CD4-positive, alpha-beta T cell treated with Interleukin-15 for 1 hour (primary cell): ENCODE results near the gene KMT2E.
"Not testable (repeated sequence)": the region's sequence is repeated elsewhere in the genome, so short reads cannot be mapped to it uniquely, and the experiment has no call there.

Source experiments
- DNase-seq: peaks from one replicate; pipeline ENCODE4 v3.0.0-alpha.2; 2020

KMT2E gene, protein sequence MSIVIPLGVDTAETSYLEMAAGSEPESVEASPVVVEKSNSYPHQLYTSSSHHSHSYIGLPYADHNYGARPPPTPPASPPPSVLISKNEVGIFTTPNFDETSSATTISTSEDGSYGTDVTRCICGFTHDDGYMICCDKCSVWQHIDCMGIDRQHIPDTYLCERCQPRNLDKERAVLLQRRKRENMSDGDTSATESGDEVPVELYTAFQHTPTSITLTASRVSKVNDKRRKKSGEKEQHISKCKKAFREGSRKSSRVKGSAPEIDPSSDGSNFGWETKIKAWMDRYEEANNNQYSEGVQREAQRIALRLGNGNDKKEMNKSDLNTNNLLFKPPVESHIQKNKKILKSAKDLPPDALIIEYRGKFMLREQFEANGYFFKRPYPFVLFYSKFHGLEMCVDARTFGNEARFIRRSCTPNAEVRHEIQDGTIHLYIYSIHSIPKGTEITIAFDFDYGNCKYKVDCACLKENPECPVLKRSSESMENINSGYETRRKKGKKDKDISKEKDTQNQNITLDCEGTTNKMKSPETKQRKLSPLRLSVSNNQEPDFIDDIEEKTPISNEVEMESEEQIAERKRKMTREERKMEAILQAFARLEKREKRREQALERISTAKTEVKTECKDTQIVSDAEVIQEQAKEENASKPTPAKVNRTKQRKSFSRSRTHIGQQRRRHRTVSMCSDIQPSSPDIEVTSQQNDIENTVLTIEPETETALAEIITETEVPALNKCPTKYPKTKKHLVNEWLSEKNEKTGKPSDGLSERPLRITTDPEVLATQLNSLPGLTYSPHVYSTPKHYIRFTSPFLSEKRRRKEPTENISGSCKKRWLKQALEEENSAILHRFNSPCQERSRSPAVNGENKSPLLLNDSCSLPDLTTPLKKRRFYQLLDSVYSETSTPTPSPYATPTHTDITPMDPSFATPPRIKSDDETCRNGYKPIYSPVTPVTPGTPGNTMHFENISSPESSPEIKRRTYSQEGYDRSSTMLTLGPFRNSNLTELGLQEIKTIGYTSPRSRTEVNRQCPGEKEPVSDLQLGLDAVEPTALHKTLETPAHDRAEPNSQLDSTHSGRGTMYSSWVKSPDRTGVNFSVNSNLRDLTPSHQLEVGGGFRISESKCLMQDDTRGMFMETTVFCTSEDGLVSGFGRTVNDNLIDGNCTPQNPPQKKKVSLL (N-terminal part only)

DNA sequence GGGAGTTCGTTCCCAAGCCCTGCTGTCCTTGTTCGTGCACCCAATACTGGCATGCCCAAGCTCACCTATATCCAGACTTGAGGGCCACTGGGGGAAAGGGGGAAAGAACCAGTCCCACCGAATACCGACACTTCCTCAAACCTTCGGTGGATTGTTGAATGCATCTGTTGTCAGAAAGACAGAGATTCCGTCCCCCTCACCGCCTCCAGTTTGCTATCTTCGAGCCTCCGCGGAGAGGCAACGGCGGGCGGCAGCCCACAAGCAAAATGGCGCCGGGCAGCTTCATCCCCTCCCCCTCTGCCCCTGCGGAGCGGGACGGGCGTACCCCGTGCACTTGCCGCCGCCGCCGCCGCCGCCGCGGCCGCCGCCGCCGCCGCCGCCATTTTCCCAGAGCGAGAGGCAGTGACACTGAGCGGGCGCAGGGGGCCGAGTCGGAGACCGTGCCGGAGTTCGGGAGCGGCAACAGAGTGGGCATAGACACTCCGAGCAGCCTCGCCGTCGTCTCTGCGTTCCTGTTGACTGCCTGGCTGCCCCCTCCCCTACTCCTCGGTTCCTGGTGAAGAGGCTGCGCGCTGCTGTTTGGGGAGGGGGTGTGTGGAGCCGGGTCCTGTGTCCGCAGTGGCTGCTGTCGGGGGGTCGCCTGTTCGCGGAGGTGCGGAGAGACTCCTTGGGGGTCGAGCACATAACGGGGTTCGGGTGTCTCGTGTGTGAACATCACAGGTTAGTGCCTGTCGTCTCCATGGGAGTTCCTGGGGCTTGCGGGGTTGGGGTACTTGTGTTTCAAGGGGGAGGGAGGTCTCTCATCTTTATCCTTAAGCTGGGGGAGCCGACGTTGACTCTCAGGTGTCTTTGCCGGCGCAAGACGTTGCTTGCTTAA lies at the start of gene KMT2E:
Gene KMT2E (plus strand): TSS at position 390 of the 877 bp plus-strand sequence. CDS start 26,748 bp downstream, outside the sequence.
- peak; percentile 93 for DNase-seq

DNA sequence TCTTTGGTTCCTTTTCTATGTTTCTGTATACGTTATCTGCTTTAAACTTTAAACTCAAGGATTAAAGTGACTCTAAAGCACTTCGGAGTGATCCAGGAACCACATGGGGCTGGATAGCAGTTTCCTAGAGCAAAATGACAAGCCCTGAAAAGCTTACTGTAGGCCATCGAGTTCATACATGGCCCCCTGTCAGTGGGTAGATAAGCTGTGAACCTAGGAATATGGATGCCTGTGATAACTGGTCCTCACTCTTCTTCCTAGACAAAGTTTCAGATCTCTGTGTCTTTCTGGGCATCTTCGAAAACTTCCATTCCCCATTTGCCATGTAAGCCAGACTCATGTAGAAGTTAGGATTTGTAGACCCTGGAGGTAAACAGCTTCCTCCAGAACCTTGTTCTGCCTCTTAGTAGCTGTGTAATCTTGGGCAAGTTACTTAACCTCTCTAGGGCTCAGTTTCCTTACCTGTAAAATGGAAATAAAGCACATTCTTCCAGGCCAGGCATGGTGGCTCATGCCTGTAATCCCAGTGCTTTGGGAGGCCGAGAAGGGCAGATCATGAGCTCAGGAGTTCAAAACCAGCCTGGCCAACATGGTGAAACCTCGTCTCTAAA lies 49.3 kb upstream of the KMT2E start:
- no peak for DNase-seq

DNA sequence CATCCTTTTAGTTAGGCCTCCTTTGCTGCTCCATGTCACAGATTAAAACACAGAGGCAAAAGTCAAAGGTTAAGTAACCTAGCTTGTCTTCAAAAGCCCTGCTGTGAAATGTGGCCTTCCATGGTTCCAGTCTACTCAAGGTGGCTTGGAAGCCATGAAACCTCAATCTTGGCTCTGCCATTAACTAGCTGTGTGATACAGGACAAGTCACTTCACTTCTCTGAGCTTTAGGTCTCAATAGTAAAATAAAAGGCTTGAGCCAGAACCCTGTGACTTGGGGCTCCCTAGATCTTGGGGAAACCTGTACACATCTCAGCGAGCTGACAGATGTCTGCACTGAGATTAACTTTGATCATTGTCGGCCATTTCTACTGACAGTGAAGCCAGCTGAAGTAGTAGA lies 48.0 kb upstream of the KMT2E start:
- DNase-seq = no peak

DNA sequence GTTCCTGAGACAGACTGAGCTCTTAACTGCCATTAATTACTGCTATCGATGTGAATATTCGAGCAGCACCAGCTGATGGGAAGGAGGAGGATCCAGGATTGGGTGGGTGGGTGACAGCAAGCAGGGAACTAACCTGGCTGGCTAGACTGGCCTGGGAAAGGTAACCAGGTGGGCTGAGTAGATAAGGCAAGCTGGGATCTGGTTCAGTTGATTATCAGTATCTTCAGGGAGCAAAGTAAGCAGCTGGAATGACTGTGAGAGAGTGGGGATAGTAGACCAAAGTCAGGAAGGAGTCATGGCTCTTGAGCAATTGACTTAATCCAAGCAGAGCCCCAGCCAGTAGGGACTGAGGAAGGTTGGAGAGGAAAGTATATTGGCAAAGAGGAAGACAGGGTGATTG lies 46.9 kb upstream of the KMT2E start:
- DNase-seq = no peak

DNA sequence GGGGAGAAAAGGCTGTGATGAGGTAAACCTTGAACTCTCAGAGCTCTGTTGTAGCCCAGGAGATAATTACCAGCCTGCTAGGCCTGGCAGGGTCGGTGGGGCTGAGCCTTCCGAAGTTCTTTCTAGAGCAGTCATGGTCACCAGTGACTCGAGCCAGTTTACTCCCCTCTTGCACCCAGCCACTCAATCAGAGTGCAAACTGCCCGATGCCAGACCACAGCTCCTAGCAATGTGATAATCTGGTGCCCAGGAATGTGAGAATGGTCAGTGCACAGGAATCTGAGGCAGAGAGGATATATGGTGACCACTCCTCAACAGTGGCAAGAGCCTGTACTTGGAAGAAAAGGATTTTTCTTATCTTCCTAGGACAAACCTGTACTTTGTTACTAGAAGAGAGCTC lies 46.4 kb upstream of the KMT2E start:
- no peak for DNase-seq

DNA sequence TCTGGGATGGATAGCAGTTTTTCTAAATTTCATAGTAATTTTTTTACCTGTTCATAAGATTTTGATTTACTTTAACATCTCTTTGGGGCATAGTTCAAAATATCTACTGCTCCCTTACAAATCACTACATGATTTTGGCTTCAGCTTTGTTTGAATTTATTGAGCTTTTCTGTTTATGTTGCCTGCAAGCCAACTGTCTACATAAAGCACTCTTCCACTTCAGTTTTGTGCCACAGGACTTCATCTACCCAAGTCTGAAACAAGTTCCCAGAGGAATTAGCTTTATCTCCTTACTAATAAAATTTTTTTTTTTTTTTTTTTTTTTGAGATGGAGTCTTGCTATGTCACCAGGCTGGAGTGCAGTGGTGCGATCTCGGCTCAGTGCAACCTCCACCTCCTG lies 45.4 kb upstream of the KMT2E start:
- DNase-seq = no peak

DNA sequence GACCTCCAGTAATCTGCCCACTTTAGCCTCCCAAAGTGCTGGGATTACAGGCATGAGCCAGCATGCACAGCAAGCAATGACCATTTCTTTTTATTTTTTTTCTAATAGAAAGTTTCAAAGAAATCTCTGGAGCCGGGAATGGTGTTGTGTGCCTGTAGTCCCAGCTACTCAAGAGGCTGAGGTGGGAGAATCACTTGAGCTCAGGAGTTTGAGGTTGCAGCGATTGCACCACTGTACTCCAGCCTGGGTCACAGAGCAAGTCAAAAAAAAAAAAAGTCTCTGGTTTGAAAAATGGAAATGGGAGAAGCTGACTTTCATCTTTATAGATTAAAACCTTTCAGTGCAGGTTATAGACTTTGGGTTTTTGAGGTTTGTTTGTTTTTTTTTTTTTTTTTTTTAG lies 44.8 kb upstream of the KMT2E start:
- DNase-seq = no peak

DNA sequence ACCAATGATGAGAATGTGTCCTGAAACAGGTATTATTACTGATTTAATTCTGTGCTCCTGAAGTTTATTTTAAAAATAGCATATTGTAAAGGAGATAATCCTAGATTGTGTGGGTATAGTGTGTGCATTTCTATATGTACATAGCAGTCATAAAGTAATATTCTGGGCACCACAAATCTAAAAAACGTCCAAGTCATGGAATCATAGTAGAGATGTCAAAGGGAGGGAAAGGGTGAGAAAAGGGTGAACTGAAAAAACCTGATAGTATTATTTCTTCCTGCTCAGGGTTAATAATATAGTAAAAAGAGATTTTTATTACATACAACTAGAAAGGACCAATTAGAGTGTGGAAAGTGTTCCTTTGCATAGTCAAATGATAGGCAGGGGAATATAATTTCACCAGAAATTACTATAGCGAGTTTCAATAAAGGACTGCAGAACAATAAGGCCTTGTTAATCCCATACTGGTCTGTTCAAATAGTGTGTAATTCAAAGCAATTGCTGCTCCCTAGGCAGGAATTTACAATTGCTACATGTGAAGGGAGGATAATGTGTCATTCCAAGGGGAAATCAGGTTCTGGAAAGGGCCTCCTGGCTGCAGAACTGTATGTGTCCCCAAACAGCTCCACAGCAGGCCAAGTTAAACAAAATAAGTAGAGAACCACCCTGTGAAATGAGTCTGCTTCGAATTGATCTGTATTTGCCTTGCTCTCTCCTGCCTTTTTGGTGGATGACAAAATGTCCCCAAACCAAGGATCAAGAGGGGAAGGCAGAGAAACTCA lies 42.5 kb upstream of the KMT2E start:
- DNase-seq = no peak

DNA sequence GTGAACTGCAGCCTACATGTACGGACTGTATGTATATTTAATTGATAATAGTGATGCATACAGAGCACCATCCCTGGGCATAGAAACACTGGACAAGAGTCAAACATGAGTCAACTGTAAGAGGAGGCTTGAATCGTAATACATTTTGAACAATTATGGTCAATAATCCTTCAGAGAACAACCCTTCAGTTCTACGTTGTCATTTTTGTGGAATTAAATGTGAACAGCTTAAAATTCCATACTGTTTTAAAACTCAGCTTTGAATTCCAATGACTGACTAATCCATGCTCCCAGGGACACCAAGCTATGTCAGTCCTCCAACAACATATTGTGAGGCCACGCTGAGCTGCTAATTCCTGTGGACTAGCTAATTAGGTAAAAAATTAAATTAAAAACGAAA lies 41.5 kb upstream of the KMT2E start:
- no peak for DNase-seq

DNA sequence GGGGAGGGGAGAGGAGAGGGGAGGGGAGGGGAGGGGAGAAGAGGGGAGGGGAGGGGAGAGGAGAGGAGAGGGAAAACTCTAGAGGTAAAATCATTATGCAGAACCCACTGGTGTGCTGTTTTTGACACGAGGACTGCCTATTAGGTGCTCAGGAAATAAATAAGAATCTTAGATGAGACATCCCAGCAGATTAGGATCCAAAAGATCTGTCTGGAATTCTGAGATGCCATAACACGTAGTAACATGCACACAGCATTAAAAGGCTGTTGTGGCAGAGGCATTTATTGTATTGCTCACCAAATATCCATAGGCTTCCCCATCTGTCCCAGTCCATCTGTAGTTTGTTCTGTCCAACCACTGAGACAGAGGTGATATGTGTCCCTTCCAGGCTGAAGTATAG lies 40.8 kb upstream of the KMT2E start:
- no peak for DNase-seq

DNA sequence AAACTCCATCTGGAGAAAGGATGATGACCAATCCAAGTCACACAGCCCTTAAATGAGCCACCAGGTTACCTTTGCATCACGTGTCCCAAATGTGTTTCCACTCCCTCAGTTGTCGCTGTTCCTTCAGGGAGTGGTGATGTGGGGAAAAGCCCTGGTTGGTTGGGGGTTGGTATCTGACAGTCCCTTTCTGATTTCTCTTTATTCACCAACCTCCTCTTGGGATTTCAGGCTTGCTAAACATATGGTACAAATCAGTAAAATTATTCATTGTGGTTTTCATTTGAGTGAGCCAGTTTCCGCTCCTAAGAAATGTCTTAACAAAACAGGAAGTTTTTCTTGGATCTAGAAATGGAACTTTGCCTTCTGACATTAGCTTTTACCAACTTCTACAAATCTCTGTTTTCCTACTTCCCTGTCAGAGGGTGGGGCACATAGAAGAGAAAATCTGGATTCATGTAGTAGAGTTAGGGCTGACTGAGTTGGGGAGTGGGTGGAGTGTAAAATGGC lies 40.0 kb upstream of the KMT2E start:
- peak; percentile 43 for DNase-seq

DNA sequence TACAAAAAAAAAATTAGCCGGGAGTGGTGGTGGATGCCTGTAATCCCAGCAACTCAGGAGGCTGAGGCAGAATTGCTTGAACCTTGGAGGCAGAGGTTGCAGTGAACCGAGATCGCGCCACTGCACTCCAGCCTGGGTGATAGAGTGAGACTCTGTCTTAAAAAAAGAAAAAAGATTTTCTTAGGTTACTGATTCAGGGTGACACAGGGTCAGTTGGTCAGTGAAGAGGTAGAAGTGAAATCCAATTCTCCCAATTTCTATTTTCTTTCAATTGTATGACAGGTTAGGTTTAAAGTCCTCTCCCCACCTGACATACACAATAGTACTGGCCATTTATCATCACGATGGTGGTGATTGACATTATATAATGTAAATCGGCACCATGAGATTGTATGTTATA lies 38.5 kb upstream of the KMT2E start:
- not testable (repeated sequence) for DNase-seq

DNA sequence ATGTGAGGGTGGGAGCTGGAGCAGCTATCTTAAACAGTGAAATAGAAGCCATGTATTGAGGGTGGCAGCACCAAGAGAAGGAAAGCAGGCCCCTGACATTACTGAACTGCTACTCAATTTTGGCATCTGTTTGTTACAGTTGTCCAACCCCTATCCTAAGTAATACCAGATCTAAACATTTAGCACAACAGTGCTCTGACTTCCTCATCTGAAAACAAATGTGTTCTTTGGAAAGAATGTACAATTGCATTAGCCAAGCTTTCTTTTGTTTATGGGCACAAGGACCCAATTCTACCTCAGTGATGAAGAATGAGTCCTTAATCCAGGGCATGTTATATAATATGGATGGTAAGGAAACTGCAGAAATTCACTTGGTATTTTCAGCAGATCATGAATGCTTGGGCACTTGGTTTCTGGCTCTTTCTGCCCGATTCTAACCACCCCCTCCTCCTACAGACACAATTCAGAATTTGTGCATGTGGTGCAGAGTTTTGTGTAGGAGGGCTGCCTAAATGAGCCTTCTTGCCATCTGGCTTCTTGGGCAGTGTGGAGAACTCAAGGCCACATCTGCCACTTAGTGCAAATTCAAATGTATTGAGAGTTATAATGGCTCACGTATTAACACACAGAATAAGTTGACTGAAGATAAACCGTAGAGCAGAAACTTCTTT lies 36.9 kb upstream of the KMT2E start:
- DNase-seq = no peak

DNA sequence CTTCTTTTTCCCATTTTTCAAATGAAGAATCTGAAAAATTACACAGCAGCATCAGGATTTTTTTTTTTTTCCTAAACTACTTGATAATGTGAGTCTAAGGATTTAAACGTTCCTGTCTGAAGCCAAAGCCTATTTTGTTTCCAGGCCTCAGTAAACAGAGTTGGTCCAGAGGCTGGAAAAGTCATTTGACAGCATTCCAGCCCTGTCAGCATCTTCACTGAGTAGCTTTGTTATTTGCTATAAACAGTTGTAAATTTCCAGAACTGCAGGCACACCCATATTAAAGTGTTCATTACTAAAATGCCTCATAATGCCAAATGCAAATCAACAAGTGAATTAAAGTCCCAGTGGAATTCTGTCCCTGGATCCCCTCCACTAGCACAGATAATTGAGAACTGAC lies 35.5 kb upstream of the KMT2E start:
- DNase-seq = no peak

DNA sequence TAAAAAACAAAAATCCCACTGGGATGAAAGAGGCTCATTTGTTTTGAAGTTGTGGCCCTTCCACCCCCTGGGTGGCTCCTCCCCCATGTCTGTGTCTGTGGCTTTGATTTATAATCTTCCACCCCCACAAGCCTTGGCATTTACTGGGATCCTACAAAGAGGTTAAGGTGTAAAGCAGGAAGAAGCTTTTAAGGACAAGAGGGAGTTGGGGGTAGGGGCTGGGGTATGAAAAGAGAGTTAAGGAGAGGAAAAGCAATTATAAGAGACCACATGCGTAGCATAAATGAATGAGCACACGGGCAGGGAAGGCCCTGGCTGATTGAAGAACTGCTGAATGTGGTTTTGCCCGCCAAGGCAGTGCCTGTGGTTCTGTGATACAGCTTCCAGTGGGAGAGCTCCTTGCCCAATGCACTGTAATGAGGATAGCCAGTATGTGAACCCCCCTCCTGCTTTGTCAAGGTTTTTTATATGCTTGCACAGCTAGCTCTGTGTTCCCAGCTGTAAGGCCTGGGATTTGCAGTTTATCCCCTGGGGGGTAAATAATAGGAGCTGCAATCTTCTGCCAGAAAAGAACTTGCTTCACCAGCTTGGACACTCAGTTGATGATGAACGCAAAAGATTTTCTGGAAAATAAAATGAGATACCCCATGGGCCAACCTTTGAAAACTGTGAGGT lies 34.7 kb upstream of the KMT2E start:
- no peak for DNase-seq

DNA sequence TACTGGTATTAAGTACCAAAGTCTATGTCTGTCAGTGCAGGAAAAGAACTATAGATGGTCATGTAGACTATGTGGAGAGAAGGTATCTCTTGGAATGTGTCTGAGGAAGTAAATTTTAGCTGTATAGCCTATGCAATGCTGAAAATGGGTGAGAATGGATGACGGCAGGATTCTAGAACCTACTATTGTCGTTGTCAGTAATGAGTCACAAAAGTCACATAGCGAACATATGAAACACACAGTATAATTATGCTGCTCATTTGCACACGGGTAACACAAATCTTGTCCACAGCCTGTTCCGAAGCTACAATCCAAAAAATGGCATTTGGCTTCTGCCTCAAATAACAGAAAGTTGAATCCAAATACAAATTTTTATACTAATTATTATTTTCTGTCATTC lies 33.6 kb upstream of the KMT2E start:
- no peak for DNase-seq

DNA sequence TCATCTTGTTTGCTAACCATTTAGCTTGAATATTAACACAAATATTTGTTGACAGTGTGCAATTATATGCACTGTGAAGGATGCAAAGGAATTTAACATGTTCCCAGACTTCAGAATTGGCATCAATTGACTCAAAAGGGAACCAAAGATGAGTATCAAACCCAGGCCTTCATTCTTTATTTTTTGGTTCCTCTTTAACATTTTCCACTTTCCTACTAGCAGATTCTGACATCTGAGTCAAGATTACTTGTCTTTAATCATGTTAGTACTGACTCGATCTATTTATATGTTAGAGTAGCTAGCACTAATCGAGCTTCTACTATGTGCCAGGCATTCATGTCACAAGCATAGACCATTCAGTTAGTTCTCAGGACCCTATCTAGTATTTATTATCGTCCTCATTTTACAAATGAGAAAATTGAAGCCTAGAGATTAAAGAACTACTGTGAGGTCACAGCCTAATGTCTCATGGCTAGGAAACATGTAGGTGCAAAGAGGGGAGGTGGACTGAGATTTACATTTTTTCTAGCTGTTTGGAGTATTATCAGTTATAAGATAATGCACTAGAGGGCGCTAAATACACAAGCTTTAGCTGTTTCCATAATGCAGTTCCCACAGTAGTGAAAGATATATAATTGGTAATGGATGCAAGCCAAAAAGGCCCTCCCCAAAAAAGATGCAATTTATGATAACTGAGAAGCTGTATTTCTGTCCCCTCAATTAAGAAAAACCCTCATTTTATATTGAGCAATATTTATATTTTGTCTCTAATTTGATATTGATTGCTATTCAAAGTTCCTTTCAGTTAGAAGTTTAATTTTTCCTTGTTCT lies 32.9 kb upstream of the KMT2E start:
- DNase-seq = no peak

DNA sequence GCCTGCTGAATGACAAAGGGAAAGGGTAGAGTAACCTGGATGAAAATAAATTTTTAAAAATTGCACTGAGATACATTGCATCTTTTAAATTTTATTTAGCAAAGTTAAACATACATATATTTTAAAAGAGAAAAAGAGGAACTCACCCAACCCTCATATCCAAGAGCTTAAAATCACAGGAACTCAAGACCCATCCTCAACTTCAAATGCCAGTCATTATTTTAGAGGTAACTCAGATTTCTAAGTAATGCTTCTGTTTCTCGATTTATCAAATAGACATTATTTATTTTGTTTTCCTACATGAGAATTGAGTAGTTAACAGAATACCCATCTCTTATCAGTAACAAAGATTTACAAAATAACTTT lies 32.4 kb upstream of the KMT2E start:
- DNase-seq = no peak
